Measurements from ENCODE around the gene LTF.
"Not testable (repeated sequence)": the region's sequence is repeated elsewhere in the genome, so short reads cannot be mapped to it uniquely, and the experiment has no call there.

Gene LTF

DNA sequence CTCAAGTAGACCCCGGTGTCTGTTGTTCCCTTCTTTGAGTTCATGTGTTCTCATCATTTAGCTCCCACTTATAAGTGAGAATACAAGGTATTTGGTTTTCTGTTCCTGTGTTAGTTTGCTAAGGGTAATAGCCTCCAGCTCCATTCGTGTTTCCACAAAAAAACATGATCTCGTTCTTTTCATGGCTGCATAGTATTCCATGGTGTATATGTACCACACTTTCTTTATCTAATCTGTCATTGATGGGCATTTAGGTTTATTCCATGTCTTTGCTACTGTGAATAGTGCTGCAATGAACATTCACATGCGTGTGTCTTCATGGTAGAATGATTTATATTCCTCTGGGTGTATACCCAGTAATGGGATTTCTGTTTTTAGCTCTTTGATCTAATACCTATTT, 61.8 kb downstream of the LTF start:
- H3K36me3 ChIP-seq (ENCODE audit: insufficient read depth, low read length); H3K27me3 ChIP-seq (ENCODE audit: control insufficient read depth in 1 of 2, insufficient read depth in 2 of 2, low read length in 2 of 2); H3K9ac ChIP-seq (ENCODE audit: low read length); H3K4me1 ChIP-seq (ENCODE audit: insufficient read depth, low read length); H3K9me3 ChIP-seq (ENCODE audit: low read length); H3K4me3 ChIP-seq (ENCODE audit: low read depth in 1 of 2, low read length in 2 of 2); H3K27ac ChIP-seq (ENCODE audit: low read depth, low read length): not testable (repeated sequence)

DNA sequence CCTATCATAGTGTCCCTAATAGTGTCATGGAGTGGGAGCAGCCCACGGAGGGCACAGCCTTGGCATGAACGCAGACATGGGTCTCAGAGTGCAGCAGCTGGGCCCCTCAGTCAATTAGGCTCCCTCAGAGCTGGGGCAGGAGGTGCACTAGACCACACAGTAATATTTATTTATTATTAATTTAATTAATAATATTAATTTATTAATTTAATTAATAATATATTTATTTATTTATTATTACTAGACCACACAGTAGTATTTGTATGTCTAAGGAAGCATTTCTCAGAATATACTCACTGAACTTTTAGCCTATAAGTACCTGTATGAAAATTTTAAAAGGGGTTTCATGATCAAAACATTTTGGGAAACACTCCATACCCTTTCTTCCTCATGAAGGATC, 63.1 kb downstream of the LTF start:
- Histone ChIP-seq H3K27ac (ENCODE audit: low read depth, low read length) (no peak overlapping the region), H3K9ac (ENCODE audit: low read length) (no peak overlapping the region), H3K9me3 (ENCODE audit: low read length) (no peaks in the 10 kb centered on the region), H3K27me3 (ENCODE audit: control insufficient read depth in 1 of 2, insufficient read depth in 2 of 2, low read length in 2 of 2) (no peaks in the 10 kb centered on the region), H3K4me3 (ENCODE audit: low read depth in 1 of 2, low read length in 2 of 2) (no peak overlapping the region), H3K4me1 (ENCODE audit: insufficient read depth, low read length) (no peaks in the 10 kb centered on the region), H3K36me3 (ENCODE audit: insufficient read depth, low read length) (no peaks in the 10 kb centered on the region)

DNA sequence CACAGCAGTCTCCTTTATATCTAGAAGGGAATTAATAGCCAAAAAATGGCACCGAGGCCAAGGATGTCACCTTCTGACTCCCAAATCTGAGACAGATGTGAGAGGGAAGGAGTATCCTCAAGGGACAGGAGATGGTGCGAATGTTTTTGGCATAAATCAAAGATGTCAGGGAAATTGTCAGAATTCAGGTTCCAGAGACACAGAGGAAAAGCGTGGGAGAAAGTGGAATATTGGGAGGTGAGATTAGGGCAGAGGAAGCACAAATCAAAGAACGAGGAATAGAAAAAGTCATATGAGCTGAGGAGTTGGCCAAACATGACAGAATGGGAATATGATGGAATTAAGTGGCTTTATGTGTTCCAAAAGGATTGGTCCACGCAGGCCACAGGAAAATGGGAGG, 63.9 kb downstream of the LTF start:
- H3K4me3 ChIP-seq (ENCODE audit: low read depth in 1 of 2, low read length in 2 of 2) = no peak overlapping the region
- no peak overlapping the region for H3K27ac ChIP-seq (ENCODE audit: low read depth, low read length)

DNA sequence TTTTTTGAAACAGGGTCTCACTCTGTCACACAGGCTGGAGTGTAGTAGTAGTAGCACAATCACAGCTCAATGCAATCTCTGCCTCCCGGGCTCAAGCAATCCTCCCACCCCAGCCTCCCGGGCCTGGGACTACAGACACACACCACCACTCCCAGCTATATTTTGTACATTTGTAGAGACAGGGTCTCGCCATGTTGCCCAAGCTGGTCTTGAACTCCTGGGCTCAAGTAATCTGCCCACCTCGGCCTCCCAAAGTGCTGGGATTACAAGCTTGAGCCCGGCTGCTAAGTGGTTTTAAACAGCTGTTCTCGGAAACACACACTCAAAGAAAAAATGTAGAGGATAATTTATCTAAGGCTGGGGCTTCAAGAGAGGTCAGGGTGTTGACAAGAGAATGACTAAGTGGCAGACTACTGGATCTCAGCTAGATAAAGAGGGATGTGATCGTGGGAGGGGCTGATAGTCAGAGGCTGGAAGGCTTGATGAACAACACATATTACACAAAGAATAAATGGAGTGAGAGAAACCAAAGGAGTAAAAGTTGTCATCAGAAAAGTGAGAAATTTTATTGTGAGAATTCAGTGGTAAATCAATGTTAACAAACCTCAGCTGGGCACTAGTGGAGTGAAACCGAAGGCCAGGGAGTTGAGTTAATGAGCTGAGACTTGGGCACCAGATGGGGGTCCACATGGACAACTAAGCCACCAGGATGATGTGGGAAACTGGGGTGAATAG, 64.5 kb downstream of the LTF start:
- Histone ChIP-seq H3K27me3 (ENCODE audit: control insufficient read depth in 1 of 2, insufficient read depth in 2 of 2, low read length in 2 of 2) (no peaks in the 10 kb centered on the region), H3K36me3 (ENCODE audit: insufficient read depth, low read length) (no peaks in the 10 kb centered on the region), H3K9ac (ENCODE audit: low read length) (no peak overlapping the region), H3K4me3 (ENCODE audit: low read depth in 1 of 2, low read length in 2 of 2) (no peak overlapping the region), H3K9me3 (ENCODE audit: low read length) (no peaks in the 10 kb centered on the region), H3K27ac (ENCODE audit: low read depth, low read length) (no peak overlapping the region), H3K4me1 (ENCODE audit: insufficient read depth, low read length) (no peaks in the 10 kb centered on the region)

More for the DNA sequence above, 63.9 kb downstream of the LTF start:
- Histone ChIP-seq H3K4me1 (ENCODE audit: insufficient read depth, low read length) (no peaks in the 10 kb centered on the region), H3K27me3 (ENCODE audit: control insufficient read depth in 1 of 2, insufficient read depth in 2 of 2, low read length in 2 of 2) (no peaks in the 10 kb centered on the region), H3K9me3 (ENCODE audit: low read length) (no peaks in the 10 kb centered on the region), H3K9ac (ENCODE audit: low read length) (no peak overlapping the region), H3K36me3 (ENCODE audit: insufficient read depth, low read length) (no peaks in the 10 kb centered on the region)

DNA sequence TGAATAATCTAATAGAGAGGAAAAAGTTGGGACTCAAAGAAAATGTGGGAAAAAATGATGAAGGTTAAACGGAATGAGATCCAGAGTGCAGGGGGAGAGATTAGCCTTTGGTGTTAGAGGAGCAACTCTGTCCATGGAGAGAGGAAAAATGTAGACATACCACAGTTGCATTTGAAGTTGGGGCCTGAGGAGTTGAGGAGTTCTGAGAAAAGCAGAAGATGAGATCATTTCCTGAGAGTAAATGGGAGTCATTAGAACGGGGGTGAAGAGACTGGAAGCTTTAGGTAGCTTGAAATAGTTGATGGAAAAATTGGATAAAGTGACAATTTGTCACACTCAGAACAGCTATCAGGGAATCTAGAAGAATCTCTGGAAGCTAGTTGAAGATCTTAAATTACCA, 65.1 kb downstream of the LTF start:
- Histone ChIP-seq H3K27me3 (ENCODE audit: control insufficient read depth in 1 of 2, insufficient read depth in 2 of 2, low read length in 2 of 2) (no peaks in the 10 kb centered on the region), H3K9me3 (ENCODE audit: low read length) (no peaks in the 10 kb centered on the region), H3K27ac (ENCODE audit: low read depth, low read length) (no peak overlapping the region), H3K9ac (ENCODE audit: low read length) (no peak overlapping the region), H3K4me1 (ENCODE audit: insufficient read depth, low read length) (no peaks in the 10 kb centered on the region), H3K36me3 (ENCODE audit: insufficient read depth, low read length) (no peaks in the 10 kb centered on the region), H3K4me3 (ENCODE audit: low read depth in 1 of 2, low read length in 2 of 2) (no peak overlapping the region)

DNA sequence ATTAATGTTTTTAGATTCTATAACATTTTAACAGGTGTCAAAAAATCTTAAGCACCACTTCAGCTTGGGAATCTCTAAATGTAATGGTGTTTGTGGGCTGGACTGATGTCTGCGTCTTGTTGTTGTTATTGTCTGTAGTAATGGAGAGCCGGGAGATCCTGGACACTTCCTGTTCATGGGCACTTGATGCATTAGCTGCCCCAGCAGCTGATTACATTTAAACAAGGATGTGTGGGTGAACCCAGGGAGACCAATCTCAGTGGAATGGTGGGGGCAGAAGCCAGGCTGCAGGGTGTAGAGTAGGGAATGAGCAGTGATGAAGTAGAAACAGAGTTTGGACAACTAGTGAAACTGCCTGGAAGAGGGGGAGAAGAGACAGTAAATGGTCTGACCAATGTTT, 65.6 kb downstream of the LTF start:
- H3K36me3 ChIP-seq (ENCODE audit: insufficient read depth, low read length) = no peaks in the 10 kb centered on the region
- no peaks in the 10 kb centered on the region for H3K27me3 ChIP-seq (ENCODE audit: control insufficient read depth in 1 of 2, insufficient read depth in 2 of 2, low read length in 2 of 2)
- H3K9ac ChIP-seq (ENCODE audit: low read length) = no peak overlapping the region
- H3K27ac ChIP-seq (ENCODE audit: low read depth, low read length) = no peak overlapping the region
- no peak overlapping the region for H3K4me3 ChIP-seq (ENCODE audit: low read depth in 1 of 2, low read length in 2 of 2)
- H3K4me1 ChIP-seq (ENCODE audit: insufficient read depth, low read length) = no peaks in the 10 kb centered on the region
- no peaks in the 10 kb centered on the region for H3K9me3 ChIP-seq (ENCODE audit: low read length)

DNA sequence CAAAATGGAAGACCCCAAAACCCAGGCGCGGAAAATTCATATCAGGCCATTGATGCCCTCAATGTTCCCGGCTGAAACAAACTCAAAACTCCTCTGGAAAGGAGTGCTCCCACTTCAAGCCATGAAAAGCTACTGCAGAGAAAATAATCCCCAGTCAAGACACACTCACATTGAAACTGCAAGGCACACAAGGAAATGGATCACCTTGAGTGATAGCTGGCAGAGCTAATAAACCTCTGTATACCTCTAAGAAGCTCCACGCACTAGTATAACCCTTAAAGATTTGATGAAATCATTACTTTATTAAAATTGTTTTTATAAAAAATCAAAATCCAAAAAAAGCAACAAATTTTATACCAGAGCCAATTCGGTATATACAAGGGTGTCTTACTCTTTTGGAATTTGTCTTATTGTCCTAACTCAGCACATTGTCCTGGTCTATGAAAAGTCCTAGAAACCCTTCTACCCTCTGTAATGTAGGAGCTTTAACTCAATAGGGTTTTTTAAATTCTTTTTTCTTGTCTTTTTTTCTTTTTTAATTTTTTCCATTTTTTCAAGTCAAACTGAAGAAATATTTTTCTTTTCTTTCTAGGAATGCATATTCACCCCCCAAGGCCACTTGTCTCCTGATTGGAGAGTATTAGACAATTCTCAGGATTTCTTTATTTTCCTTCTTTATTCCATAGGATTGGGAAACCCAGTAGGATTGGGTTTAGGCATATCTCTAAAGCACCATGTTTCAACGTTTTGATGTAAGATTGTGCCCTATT, 66.3 kb downstream of the LTF start:
- Histone ChIP-seq H3K4me3 (ENCODE audit: low read depth in 1 of 2, low read length in 2 of 2) (no peak overlapping the region), H3K27ac (ENCODE audit: low read depth, low read length) (no peak overlapping the region), H3K9ac (ENCODE audit: low read length) (no peak overlapping the region), H3K27me3 (ENCODE audit: control insufficient read depth in 1 of 2, insufficient read depth in 2 of 2, low read length in 2 of 2) (no peaks in the 10 kb centered on the region), H3K4me1 (ENCODE audit: insufficient read depth, low read length) (no peaks in the 10 kb centered on the region), H3K9me3 (ENCODE audit: low read length) (no peaks in the 10 kb centered on the region), H3K36me3 (ENCODE audit: insufficient read depth, low read length) (no peaks in the 10 kb centered on the region)

DNA sequence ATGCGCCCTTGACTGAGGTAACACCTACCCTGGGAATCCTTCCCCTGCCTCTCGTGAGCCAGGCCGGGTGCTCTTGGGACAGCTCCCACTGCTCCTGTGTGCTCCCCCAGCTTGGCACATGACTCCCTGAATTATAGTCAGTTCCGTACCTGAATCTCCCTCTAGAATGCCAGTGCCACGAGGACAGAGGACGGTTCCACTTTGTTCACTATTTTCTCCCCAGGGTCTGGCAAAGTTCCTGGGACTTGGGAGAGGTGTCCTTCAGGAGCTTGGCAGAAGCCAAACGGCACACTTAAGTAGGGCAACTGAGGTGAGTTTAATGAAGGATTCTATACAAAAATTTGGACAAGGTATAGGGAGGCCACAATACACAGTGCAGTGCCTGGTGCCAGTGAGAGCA, 67.6 kb downstream of the LTF start:
- no peaks in the 10 kb centered on the region for H3K27me3 ChIP-seq (ENCODE audit: control insufficient read depth in 1 of 2, insufficient read depth in 2 of 2, low read length in 2 of 2)
- H3K4me1 ChIP-seq (ENCODE audit: insufficient read depth, low read length) = no peaks in the 10 kb centered on the region

DNA sequence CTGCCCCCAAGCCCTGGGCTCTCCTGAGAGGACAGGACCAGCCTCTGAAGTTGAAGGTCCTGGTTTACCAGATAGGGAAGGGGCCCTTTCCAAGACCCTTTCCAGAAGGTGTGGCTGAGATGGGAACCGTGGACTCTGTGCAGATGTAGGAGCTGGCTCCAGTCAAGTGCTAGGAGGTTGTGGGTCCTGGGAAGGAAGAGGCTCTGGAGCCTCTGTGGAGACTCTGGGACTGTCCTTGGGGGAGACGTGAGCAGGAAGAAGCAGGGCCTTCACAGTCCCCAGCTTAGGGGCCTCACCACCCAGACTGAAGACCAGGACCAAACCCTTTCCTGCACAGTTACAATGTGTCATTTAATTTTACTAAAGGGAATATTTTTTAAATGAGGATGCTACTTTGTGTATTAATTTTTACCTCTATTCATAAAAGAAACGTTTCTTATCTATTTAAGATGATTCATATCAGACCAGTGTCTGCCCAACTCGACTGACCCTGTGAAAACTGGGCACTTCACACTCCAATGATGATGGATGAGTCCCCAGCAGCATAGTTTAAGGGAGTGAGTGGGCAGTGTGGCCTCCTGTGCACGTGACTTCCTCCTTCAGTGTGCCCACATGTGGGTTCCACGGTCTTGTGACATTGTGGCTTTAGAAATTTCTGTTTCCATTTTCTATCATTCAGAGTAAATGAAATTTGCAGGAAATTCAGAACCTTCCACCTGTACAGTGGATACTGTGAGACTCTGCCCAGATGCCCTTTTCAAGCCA, 68.8 kb downstream of the LTF start:
- H3K4me1 ChIP-seq (ENCODE audit: insufficient read depth, low read length) = no peaks in the 10 kb centered on the region
- H3K27ac ChIP-seq (ENCODE audit: low read depth, low read length) = no peak overlapping the region
- H3K36me3 ChIP-seq (ENCODE audit: insufficient read depth, low read length) = no peaks in the 10 kb centered on the region
- H3K9ac ChIP-seq (ENCODE audit: low read length) = no peak overlapping the region
- no peaks in the 10 kb centered on the region for H3K27me3 ChIP-seq (ENCODE audit: control insufficient read depth in 1 of 2, insufficient read depth in 2 of 2, low read length in 2 of 2)
- no peaks in the 10 kb centered on the region for H3K9me3 ChIP-seq (ENCODE audit: low read length)
- H3K4me3 ChIP-seq (ENCODE audit: low read depth in 1 of 2, low read length in 2 of 2) = no peak overlapping the region

More for the DNA sequence above, 67.6 kb downstream of the LTF start:
- Histone ChIP-seq H3K9ac (ENCODE audit: low read length) (no peak overlapping the region), H3K27ac (ENCODE audit: low read depth, low read length) (no peak overlapping the region), H3K4me3 (ENCODE audit: low read depth in 1 of 2, low read length in 2 of 2) (no peak overlapping the region), H3K36me3 (ENCODE audit: insufficient read depth, low read length) (no peaks in the 10 kb centered on the region), H3K9me3 (ENCODE audit: low read length) (no peaks in the 10 kb centered on the region)

DNA sequence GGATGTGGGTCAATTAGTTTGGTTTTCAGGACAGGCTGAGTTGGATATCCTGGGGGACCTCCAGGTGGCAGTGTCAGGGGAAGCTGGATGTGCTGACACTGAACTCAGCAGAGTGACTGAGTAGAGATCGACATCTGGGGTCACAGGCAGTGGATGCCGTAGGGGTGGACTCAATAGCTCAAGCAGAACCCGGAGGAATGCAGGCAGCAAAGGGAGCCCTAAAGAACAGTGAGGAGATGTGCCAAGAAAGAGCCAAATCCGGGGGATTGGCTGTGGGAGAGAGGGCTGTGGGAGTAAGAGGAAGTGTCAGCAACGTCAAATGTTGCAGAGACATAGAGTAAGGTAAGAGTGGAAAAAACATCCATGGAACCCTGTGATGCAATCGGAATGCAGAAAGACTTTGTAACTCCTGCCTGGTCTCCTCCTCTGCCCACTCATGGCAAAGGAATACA, 69.5 kb downstream of the LTF start:
- Histone ChIP-seq H3K27me3 (ENCODE audit: control insufficient read depth in 1 of 2, insufficient read depth in 2 of 2, low read length in 2 of 2) (no peaks in the 10 kb centered on the region), H3K9me3 (ENCODE audit: low read length) (no peaks in the 10 kb centered on the region), H3K27ac (ENCODE audit: low read depth, low read length) (no peak overlapping the region)

DNA sequence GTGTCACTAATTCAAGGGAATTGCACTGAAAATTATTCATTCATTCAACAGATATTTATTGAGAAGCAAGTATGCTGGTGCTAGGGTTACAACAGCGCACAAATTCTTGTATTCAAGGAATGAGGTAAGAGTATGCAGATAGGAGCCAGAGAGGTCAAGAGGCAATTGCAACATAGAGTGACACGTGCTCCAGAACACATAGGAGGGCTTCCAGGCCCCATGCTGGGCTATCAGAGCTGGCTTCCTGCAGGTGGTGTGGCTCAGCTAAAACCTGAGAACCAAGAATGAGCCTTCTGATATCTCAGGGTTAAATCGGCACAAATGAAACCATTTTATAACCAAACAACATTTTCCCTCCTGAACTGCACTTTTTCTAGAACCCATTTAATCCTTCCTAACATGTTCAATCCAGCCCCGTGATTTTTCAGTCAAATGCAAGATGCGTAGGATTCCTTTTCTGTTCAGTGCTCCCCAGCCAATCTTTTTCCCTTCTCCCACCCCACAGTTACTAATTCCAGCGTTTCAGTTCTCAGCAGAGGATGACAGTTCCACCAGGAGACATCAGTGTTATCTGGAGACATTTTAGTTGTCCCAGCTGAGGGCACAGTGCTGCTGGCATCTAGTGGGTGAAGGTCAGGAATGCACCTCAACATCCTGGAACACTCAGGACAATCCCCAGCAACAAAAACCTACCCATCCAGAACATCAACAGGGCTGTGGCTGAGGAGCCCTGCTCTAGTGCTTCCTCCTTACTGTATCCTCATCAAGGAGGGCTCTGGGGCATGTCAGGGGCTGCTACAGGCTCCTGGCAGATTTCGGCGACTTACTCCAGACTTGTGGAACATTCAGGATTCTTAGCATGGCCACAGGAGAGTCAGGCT, 70.9 kb downstream of the LTF start:
- Histone ChIP-seq H3K36me3 (ENCODE audit: insufficient read depth, low read length) (no peaks in the 10 kb centered on the region), H3K27me3 (ENCODE audit: control insufficient read depth in 1 of 2, insufficient read depth in 2 of 2, low read length in 2 of 2) (no peaks in the 10 kb centered on the region), H3K4me3 (ENCODE audit: low read depth in 1 of 2, low read length in 2 of 2) (no peak overlapping the region), H3K4me1 (ENCODE audit: insufficient read depth, low read length) (no peaks in the 10 kb centered on the region), H3K27ac (ENCODE audit: low read depth, low read length) (no peak overlapping the region), H3K9me3 (ENCODE audit: low read length) (no peaks in the 10 kb centered on the region), H3K9ac (ENCODE audit: low read length) (no peak overlapping the region)

More for the DNA sequence above, 69.5 kb downstream of the LTF start:
- Histone ChIP-seq H3K4me3 (ENCODE audit: low read depth in 1 of 2, low read length in 2 of 2) (no peak overlapping the region), H3K4me1 (ENCODE audit: insufficient read depth, low read length) (no peaks in the 10 kb centered on the region), H3K9ac (ENCODE audit: low read length) (no peak overlapping the region), H3K36me3 (ENCODE audit: insufficient read depth, low read length) (no peaks in the 10 kb centered on the region)

All from muscle layer of colon (tissue), 2 donors.